Endothelial cell of umbilical vein (primary cell): ENCODE measurements around the gene RECK. TPM values are rescaled to one million over a fixed set of nuclear protein-coding genes. Genes with fewer than 3 reads are reported as not detected.

Experiments used
- BruUV-seq: library from RNA; stranded (reverse); fragments of 400-500 nt; replicated peaks from 2 replicates; lab custom pipeline; 2021; lab: Mats Ljungman, UMichigan
- CTCF ChIA-PET: fragments of 300-600, 350-600 bp; sonication (Branson Sonifier 250); formaldehyde crosslinking; loops from one replicate; lab custom pipeline; 2021; ENCODE audit warnings: antibody characterized with exemption, inconsistent platforms; lab: Charles Lee
- POLR2A ChIA-PET: fragments of 300-600, 350-600 bp; sonication (Branson Sonifier 250); formaldehyde crosslinking; loops from one replicate; lab custom pipeline; 2021; ENCODE audit warnings: antibody characterized with exemption, inconsistent platforms; lab: Charles Lee
- DNase-seq: peaks from one replicate; pipeline ENCODE4 v3.0.0-alpha.2; 2011; ENCODE audit warnings: low read depth, low spot score
- FAIRE-seq: peaks from 2 replicates; lab custom pipeline; 2011; peaks lifted over from hg19 to GRCh38; lab: Jason Lieb, UNC
- H2AFZ ChIP-seq: 2 replicates; pipeline ENCODE4 v1.6.0; 2012; ENCODE audit warnings: low read depth, low read length, control low read depth, inconsistent platforms
- H3K27ac ChIP-seq: 2 replicates; pipeline ENCODE4 v1.5.1; 2011; ENCODE audit warnings: low read depth, mild to moderate bottlenecking, control low read depth, low read length, moderate library complexity; ENCODE audit not compliant: insufficient read depth
- H3K27me3 ChIP-seq, 2 experiments: 2 replicates each; pipeline versions ENCODE4 v1.6.0 to v1.6.1; 2011; ENCODE audit warnings: low read length in 2 of 2, mixed read lengths in 1 of 2; ENCODE audit not compliant: control insufficient read depth in 2 of 2, insufficient read depth in 2 of 2
- H3K36me3 ChIP-seq, 2 experiments: 2 replicates in 1 of 2; 3 replicates in 1 of 2; pipeline ENCODE4 v1.5.1; 2011; ENCODE audit warnings: low read length in 2 of 2, mild to moderate bottlenecking in 1 of 2, moderate library complexity in 1 of 2; ENCODE audit not compliant: control insufficient read depth in 2 of 2, insufficient read depth in 2 of 2; ENCODE audit errors: extremely low read depth in 1 of 2
- H3K4me1 ChIP-seq: 3 replicates; pipeline ENCODE4 v1.5.1; 2011; ENCODE audit warnings: mild to moderate bottlenecking, low read length; ENCODE audit not compliant: control insufficient read depth, insufficient read depth; ENCODE audit errors: extremely low read depth
- H3K4me2 ChIP-seq: 2 replicates; pipeline ENCODE4 v1.6.1; 2011; ENCODE audit warnings: low read length, control low read depth, mixed read lengths; ENCODE audit not compliant: insufficient read depth
- H3K4me3 ChIP-seq, 3 experiments: fragments of 200-600 bp in 1 of 3; sonication (generic), shearing (Covaris generic) in 1 of 3; replicated peaks in 1 of 3; 2 replicates each; pipeline ENCODE4 v1.5.1; 2011 to 2016; ENCODE audit warnings: control low read depth in 3 of 3, low read length in 3 of 3, mild to moderate bottlenecking in 2 of 3, inconsistent platforms in 1 of 3, low read depth in 1 of 3, moderate library complexity in 1 of 3; ENCODE audit not compliant: insufficient read depth in 1 of 3
- H3K79me2 ChIP-seq: 2 replicates; pipeline ENCODE4 v1.6.0; 2012; ENCODE audit warnings: low read length, inconsistent platforms; ENCODE audit not compliant: control insufficient read depth, insufficient read depth
- H3K9ac ChIP-seq: replicated peaks from 2 replicates; pipeline ENCODE3; 2011; ENCODE audit warnings: low read length, control low read depth; ENCODE audit not compliant: insufficient read depth; ENCODE audit errors: extremely low read depth
- H3K9me1 ChIP-seq: replicated peaks from 3 replicates; pipeline ENCODE4 v1.6.0; 2011; ENCODE audit warnings: mild to moderate bottlenecking, low read length; ENCODE audit not compliant: control insufficient read depth, insufficient read depth; ENCODE audit errors: extremely low read depth
- H3K9me3 ChIP-seq: replicated peaks from 2 replicates; pipeline ENCODE4 v1.5.1; 2012; ENCODE audit warnings: low read length, inconsistent platforms; ENCODE audit not compliant: control insufficient read depth, insufficient read depth
- H4K20me1 ChIP-seq: replicated peaks from 2 replicates; pipeline ENCODE3; 2011; ENCODE audit warnings: mild to moderate bottlenecking, low read length; ENCODE audit not compliant: control insufficient read depth, insufficient read depth; ENCODE audit errors: extremely low read depth
- EZH2 ChIP-seq: IDR thresholded peaks from 2 replicates; pipeline ENCODE4 v1.6.1; 2012; ENCODE audit warnings: borderline replicate concordance, low read depth, mild to moderate bottlenecking, moderate library complexity, low read length, inconsistent platforms; ENCODE audit not compliant: severe bottlenecking
- FOS ChIP-seq: IDR thresholded peaks from 2 replicates; pipeline ENCODE4 v1.6.1; 2011; ENCODE audit warnings: mild to moderate bottlenecking, low read length, moderate library complexity, borderline replicate concordance; ENCODE audit not compliant: insufficient read depth
- GATA2 ChIP-seq: IDR thresholded peaks from 2 replicates; pipeline ENCODE4 v1.7.0; 2011; ENCODE audit warnings: low read depth, mild to moderate bottlenecking, moderate library complexity, mixed read lengths, low read length; ENCODE audit not compliant: insufficient read length, insufficient read depth
- JUN ChIP-seq: IDR thresholded peaks from 2 replicates; pipeline ENCODE4 v1.6.1; 2011; ENCODE audit warnings: borderline replicate concordance, low read depth; ENCODE audit not compliant: insufficient read length, insufficient read depth
- MAX ChIP-seq: IDR thresholded peaks from 2 replicates; pipeline ENCODE4 v1.6.1; 2011; ENCODE audit not compliant: insufficient read depth, insufficient read length
- MYC ChIP-seq: IDR thresholded peaks from one replicate; pipeline ENCODE4 v1.6.1; 2011; ENCODE audit warnings: mild to moderate bottlenecking, low read depth, low read length
- POLR2A ChIP-seq: IDR thresholded peaks from 2 replicates; pipeline ENCODE4 v1.6.1; 2012; ENCODE audit warnings: low read depth, mild to moderate bottlenecking, control low read depth, low read length
- dilution Hi-C: fragments of 300-500 bp; cut with MboI; formaldehyde crosslinking; loops from one replicate; pipeline ENCODE4 v1.15.0; 2019; ENCODE audit warnings: low sequenced_read_pairs; ENCODE audit not compliant: extremely low pct_ligation_motif_present
- intact Hi-C: fragments of 100-400 bp; cut with micrococcal nuclease; formaldehyde crosslinking; loops from one replicate; pipeline ENCODE4 v1.10.0; 2022
- polyA plus RNA-seq, 4 experiments: library from polyadenylated mRNA; depleted of rRNA in 3 of 4; stranded (reverse) in 3 of 4; unstranded in 1 of 4; fragments of >200 nt; gene quantifications; 2 replicates each; pipeline versions ENCODE4 v1.2.1 to v1.2.3, GENCODE V29; 2011 to 2012; ENCODE audit warnings: missing spikeins in 1 of 4
- total RNA-seq: library from RNA; stranded (reverse); gene quantifications from 2 replicates; pipeline ENCODE4 v1.2.3, GENCODE V29; 2021
- TF ChIP-seq, protein P1 (sequence below), 2 donors: IDR thresholded peaks; 1 replicate in 1 of 2; 2 replicates in 1 of 2; pipeline ENCODE4 v1.5.1; 2011; ENCODE audit warnings: low read length in 2 of 2, mild to moderate bottlenecking in 2 of 2, moderate library complexity in 2 of 2, control low read depth in 1 of 2, inconsistent platforms in 1 of 2, low read depth in 1 of 2; ENCODE audit not compliant: insufficient read depth in 1 of 2; ENCODE audit errors: extremely low read depth in 1 of 2

RECK gene
- total and polyA plus RNA-seq, 2 donors (not counting 3 experiments of a cell fraction or from before 2014, with no cell fraction given), result 12.0 to 14.1 TPM

GRCh38 chr9:36134761-36135505, 98.2 kb downstream of the RECK start:
- peaks cover 11% of the 10 kb centered on the region for H3K4me1 ChIP-seq
- dilution Hi-C loops (no loop called here), intact Hi-C loops (no loop called here)
- no peaks in the 10 kb centered on the region for H4K20me1 ChIP-seq
- no peak overlapping the region for H3K9ac ChIP-seq
- FAIRE-seq (no peak), DNase-seq (no peak)
- no peak for TF ChIP-seq POLR2A
- TF ChIP-seq MYC, result no peak
- no peak for TF ChIP-seq JUN
- TF ChIP-seq MAX, result no peak
- TF ChIP-seq GATA2, result no peak
- no peak for TF ChIP-seq FOS
- TF ChIP-seq EZH2, result no peak
- TF ChIP-seq, protein P1, sequence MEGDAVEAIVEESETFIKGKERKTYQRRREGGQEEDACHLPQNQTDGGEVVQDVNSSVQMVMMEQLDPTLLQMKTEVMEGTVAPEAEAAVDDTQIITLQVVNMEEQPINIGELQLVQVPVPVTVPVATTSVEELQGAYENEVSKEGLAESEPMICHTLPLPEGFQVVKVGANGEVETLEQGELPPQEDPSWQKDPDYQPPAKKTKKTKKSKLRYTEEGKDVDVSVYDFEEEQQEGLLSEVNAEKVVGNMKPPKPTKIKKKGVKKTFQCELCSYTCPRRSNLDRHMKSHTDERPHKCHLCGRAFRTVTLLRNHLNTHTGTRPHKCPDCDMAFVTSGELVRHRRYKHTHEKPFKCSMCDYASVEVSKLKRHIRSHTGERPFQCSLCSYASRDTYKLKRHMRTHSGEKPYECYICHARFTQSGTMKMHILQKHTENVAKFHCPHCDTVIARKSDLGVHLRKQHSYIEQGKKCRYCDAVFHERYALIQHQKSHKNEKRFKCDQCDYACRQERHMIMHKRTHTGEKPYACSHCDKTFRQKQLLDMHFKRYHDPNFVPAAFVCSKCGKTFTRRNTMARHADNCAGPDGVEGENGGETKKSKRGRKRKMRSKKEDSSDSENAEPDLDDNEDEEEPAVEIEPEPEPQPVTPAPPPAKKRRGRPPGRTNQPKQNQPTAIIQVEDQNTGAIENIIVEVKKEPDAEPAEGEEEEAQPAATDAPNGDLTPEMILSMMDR (IDR thresholded peaks at IDR 0.05; ENCODE audit: extremely low read depth in 1 of 2, insufficient read depth in 1 of 2, low read depth in 1 of 2, low read length in 2 of 2), result no peak
- H3K79me2 ChIP-seq, result no peaks in the 10 kb centered on the region
- H3K4me3 ChIP-seq, result no peak overlapping the region
- no peaks in the 10 kb centered on the region for H3K36me3 ChIP-seq
- no peaks in the 10 kb centered on the region for H3K9me3 ChIP-seq
- H3K27me3 ChIP-seq, result no peaks in the 10 kb centered on the region
- CTCF ChIA-PET, result no interaction called here
- no peak overlapping the region for H3K27ac ChIP-seq
- POLR2A ChIA-PET, result no interaction called here
- no peak overlapping the region for H2AFZ ChIP-seq
- no TSS peak for BruUV-seq
- H3K9me1 ChIP-seq, result no peaks in the 10 kb centered on the region
- no peak overlapping the region for H3K4me2 ChIP-seq
